22Rv1 (cell line): Measurements from ENCODE around the gene HMGCR.

Experiments
- CTCF ChIP-seq: fragments of 450-650 bp; IDR thresholded peaks from 2 replicates; pipeline ENCODE4 v1.5.1; 2017; ENCODE audit warnings: mild to moderate bottlenecking
- ZFX ChIP-seq: fragments of 450-650 bp; IDR thresholded peaks from 2 replicates; pipeline ENCODE4 v1.6.1; 2017; ENCODE audit warnings: antibody characterized with exemption, borderline replicate concordance

GRCh38 chr5:75363726-75364495 is 26.9 kb downstream of the HMGCR start:
- TF ChIP-seq CTCF (no peak), ZFX (no peak)
